HG02981 (cell line): Measurements from ENCODE around the gene CRTC1.
A peak's percentile ranks its signal among the peaks of the same experiment; 100 is the strongest.

ENCODE experiments used
- ATAC-seq: cut with Tn5 transposase; IDR thresholded peaks from one replicate; pipeline ENCODE4 v1.9.1; 2021; ENCODE audit warnings: mild to moderate bottlenecking, moderate library complexity; ENCODE audit not compliant: unreplicated experiment

Gene CRTC1, protein sequence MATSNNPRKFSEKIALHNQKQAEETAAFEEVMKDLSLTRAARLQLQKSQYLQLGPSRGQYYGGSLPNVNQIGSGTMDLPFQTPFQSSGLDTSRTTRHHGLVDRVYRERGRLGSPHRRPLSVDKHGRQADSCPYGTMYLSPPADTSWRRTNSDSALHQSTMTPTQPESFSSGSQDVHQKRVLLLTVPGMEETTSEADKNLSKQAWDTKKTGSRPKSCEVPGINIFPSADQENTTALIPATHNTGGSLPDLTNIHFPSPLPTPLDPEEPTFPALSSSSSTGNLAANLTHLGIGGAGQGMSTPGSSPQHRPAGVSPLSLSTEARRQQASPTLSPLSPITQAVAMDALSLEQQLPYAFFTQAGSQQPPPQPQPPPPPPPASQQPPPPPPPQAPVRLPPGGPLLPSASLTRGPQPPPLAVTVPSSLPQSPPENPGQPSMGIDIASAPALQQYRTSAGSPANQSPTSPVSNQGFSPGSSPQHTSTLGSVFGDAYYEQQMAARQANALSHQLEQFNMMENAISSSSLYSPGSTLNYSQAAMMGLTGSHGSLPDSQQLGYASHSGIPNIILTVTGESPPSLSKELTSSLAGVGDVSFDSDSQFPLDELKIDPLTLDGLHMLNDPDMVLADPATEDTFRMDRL

DNA sequence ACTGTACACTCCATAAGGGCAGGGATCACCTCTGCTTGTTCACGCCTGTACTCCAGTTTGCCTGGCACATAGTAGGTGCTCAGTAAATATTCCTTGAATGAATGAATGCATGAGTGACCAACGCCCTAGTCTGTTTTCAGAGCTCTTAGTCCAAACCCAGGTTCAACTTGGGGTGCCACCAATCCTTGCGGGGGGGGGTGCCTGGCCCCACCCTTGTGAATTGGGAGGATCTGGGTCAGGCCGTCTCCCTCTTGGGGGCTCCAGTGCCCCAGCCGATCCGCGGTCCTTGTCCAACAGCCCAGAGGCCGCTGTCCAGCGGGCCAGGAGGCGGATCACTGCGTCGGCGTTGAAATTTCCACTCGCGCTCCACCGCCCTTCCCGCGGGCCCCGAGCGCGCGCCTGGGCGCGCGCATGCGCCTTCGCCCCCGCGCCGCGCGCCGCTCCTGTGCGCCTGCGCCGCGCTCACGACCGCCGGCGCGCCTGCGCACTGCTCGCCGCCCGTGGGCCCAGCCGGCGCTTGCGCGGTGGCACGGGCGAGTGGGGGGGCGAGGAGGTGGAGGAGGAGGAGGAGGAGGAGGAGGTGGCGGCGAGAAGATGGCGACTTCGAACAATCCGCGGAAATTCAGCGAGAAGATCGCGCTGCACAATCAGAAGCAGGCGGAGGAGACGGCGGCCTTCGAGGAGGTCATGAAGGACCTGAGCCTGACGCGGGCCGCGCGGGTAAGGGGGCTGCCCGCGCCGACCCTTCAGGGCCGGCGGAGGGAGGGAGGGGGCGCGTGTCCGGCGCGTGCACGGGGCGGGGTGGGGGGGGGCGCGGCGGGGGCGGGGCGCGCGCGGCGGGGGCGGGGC, at the start of gene CRTC1:
CRTC1 (plus strand) TSS at position 572 of the 849 bp plus-strand sequence; CDS start at position 595, 23 bp downstream.
- ATAC-seq = peak; percentile 63

DNA sequence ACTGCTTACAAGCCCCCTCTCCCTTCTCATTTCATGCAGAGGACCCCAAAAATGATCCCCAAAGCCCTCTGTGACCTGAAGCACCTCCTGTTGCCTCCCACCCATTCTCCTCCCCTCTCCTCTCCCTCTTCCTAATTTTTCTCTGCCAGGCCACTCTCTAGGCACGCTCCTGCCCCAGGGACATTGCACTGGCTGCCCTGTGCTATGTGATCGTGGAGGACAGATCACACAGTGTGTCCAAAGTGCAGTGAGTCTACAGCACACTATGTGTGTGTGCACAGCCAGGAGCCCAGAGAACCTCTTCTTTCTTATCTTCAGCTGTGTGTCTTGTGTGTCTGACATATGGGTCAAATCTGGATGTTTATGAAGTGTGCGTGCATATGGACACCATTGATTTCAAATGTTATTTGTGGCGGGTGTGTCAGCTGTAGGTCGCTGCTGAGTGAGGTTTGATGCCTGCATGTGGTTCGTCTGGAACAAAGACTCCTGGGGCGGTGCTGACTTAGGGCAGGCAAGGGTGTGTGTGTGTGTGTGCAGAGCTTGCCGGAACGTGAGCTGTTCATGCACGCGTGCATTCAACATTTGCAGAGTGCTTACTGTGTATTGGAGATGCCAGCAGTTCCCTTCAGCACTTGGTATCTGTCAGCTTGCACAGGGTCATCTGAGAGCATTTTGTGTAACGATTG, 48.7 kb upstream of the CRTC1 start:
- no peak for ATAC-seq

DNA sequence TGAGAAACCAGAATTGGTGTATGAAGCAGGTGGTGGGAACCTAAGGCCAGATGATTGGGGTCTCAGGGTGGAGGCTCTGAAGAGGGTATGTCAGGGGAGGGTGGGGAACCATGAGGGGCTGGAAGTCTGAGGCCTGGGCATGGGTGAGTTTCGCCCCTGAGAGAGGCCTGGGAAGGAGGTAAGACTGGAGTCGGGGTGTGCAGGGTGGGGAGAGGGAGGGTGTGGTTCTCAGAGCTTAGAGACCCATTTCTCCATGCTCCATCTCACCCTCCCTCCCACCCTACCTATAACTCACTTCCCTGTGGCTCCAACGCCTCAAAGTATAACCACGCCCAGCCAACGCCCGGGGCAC, 47.7 kb upstream of the CRTC1 start:
- ATAC-seq = no peak

DNA sequence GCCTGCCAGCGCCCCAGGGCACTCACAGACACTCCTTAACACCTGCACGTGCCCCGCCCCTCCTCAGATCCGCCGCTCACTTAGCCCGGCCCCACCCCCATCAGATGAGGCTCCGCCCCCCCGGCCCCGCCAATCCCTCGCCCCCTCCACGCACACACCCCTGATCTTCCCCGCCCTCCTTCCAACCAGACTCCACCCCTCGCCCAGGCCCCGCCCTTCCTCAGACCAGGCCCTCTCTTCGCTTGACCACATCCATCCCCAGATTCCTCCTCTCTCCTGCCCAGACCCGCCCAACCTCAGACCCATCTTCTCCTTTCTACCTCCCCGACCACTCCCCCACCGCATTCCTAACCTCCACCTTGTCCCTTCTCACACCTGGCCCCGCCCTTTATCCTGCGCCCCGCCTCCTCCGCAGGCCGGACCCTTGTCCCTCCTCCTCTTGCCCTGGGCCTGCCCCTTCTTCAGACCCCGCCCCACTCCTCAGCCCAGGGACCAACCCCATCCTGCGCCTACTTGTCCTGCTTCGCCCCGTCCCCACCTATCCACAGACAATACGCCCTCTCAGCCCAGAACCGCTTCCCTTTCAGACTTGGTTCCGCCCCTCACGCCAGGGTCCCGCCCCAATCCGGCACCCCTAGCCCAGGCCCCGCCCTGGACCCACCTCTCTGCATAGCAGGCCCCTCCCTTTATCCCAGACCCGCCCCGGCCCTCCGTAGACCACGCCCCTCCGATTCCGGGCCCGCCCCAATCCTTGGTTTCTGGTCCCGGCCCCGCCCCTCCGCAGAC, 47.1 kb upstream of the CRTC1 start:
- ATAC-seq = peak; percentile 87

DNA sequence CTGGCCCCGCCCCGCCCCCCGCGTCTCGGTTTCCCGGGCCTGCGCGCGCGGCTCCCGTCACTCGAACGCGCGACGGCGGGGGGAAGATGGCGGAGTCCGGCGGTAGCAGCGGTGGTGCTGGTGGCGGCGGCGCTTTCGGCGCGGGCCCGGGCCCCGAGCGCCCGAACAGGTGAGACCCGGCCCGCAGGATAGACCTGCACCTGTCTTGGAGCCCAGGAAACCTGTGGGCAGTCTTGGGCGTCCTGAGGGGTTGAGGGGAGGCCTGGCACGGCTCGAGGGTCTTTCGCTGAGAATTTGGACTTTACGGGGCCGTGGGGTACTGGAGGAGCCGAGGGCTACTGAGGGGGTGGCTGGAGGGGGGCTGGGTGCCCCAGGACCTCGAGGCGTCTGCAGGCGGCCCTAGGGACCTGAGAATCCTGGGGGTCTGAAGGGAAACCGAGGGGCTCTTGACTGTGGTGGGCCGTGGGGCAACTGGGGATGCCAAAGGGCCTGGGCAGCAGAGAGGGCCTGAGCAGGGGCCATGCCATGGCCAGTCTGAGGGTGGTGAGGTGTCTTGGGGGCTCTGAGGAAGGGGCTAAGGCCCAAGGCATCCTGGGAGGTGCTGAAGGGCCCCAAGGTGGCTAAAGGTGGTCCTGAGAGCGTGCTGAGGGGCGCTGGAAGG, 46.4 kb upstream of the CRTC1 start, which contains the start of gene KLHL26:
KLHL26 (plus strand) TSS at position 60 of the 661 bp plus-strand sequence; CDS start at position 87, 27 bp downstream.
- ATAC-seq = no peak

DNA sequence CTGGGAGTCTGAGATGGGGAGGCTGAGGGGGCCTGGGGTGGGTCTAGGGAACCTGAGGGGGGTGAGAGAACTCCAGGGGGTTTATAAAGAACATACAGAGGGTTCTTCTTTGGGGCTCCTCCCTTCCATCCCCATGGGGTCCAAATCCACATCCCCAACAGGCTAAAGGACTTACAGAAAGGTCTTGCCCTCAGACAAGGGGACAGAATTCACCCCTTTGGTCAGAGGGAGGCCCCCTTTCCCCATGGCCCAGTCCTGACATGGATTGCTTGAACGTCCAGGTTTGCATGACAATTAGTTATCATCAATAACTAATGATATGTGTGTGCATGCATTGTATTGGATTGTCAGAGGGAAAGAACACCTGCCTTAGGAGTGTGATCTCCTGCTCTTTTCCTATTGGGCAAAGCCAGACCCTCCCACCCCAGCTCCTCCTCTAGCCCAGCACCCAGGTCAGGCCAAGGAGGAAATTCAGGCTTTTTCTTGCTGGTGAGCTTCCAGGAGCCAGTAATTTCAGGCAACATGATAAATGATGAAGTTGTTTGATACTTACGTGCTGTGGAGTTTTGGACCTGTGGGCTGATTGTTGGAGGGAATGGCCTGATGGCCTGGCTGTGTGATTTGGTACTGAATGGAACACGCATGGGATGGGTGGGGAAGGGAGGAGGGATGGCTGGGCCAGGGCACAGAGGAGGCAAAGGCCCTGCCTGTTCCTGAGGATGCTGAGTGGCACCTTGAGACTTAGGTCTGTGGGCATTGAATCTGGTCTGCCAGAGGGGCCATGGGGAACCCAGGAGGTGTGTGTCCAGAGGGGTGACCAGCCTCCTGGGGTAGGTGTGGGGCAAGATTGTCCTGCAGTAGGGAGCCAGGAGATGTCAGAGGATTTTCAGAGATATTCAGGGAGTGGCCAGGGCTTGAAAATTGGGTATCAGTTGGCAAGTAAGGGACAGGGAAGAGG, 45.5 kb upstream of the CRTC1 start:
- ATAC-seq = no peak

DNA sequence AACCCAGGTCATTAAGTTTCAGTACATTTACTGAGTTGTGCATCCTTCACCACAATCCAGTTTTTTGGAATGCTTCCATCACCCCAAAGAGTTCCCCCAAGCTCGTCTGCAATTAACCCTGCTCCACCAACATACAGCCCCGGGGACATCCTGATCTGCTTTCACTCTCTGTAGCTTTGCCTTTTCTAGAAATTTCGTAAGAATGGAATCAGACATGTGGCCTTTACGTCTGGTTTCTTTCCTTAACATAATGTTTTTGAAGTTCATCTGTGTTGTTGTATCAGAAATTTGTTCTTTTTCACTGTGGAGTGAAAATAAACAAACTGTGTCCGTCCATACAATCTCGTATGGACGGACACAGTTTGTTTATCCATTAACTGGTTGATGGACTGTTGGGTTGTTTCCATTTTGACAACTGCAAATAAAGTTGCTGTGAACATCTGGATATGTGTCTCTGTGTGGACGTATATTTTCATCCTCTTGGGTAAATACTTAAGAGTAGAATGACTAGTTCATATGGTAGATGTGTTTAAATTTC, 43.7 kb upstream of the CRTC1 start:
- ATAC-seq = no peak

DNA sequence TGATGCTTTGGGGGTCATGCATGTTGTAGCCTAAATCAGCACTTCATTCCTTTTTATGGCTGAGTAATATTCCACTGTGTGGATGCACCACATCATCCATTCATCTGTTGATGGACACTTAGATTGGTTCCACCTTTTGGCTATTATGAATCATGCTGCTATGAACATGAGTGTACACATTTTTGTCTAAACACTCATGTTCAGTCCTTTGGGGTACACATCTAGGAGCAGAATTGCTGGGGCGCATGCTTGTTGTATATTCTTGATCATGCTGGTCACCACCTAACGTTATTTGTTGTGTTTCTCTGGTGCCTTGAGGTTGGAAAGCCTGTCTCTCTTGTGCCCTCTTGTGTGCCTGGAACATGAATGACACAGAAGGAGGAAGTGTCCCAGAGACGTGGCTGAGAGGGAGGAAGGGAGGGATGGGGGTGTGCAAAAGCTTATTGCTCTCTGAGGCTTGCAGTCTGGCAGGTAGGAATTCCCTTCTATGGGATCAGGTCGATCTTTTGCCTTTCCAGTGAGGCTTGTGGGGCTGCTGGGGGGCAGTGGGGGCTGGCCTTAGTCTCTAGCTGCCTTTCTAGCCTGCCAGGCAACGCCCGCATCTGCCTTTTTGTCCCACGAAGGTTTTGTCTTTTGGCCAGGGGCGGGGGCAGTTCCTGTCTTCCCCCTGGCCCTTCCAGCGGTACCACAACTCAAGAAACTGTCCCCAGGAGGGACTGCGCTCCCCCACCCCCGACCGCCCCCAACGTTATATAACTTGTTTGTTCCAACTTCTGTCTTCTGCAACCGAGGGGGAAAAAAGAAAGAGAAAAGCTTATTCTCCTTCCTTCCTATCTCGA, 39.1 kb upstream of the CRTC1 start:
- ATAC-seq = no peak

DNA sequence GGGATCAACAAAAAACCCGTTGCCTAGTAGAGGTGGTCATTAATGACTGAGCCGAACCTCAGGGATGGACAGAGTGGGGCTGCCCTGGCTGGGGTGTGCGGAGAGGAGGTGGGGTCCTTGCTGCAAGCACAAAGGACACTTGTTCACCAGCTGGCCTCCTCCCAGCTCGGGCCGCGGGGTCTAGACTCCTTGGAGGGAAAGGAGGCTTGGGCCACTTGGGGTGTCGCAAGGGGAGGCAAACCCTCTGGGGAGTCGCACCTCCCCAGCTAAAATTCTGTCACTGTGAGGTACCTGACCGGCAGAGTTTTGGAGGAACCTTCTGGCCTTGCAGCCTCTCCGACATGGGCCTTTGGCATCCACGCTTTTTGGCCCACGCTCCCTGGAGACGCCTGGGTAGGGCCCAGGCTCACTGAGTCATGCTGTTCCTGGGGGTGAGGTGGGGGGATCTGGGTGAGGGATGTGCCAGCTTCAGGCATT, 38.4 kb upstream of the CRTC1 start:
- no peak for ATAC-seq

DNA sequence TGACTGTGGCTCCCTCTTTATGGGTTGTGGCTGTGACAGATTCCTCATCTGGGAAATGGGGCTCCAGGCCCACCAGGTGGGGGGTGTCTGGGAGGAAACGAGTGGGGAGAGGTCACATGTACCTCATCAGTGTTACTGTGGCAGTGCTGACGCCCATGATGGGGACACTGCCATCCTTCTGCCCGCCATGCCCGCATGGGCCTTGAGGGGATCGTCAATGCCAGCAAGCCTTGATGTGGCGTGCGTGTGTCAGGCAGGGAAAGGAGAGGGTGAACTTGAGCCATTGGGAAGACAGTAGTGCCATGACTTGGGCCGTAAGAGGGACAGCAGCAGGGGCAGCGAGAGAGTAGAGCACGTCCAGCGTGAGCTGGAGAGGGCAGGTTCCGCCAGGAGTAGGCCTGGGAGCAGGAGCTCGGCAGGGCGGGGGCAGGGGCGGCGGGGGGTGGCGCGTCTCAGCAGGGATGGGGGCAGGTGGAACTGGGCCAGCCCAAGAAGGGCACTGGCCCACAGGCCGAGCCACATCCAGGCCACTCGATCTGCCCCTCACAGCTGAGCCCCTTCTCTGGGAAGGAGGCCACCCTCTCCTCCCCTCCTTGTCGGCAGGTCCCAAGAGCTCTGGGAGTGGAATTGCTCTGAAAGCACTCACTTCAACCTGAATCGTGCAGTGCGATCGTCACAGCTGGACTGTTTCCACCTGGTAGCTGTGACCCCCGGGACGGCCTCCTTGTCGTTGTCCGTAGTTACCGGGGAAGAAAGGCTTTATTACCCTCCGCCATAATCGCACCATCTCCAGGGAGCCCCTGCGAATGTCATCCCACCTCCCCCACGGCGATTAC, 36.7 kb upstream of the CRTC1 start:
- no peak for ATAC-seq

DNA sequence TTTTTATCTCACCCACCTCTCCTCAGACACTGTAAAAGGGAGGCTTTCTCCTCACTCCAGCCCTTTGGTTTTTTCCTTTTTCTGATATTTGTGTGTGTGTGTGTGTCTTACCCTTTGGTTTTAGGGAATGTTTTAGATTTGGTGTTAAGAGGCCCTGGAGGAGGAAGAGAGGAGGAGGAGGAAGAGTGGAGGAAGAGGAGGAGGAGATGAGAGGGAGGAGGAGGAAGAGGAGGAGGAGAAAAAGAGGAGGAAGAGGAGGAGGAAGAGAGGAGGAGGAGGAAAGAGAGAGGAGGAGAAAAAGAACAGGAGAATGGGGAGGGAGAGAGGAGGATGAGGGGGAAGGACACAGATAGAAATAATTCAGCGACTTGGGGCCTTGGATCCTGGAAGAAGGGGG, 36.1 kb upstream of the CRTC1 start:
- ATAC-seq = no peak

DNA sequence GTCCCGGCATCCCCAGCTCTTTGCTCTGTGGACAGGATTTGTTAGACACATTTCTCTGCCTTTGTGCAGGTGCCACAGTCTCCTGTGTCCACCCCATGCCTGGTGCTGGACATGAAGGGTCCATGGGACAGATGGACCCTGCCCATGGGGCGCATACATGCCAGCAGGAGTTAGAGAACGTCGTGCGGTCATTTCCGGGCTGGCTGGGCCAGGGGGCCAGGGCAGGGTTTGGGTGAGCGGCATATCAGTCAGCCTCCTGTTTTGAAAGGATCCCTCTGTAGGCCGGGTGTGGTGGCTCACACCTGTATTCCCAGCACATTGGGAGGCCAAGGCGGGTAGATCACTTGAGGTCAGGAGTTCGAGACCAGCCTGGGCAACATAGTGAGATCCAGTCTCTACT, 35.7 kb upstream of the CRTC1 start:
- ATAC-seq = no peak

DNA sequence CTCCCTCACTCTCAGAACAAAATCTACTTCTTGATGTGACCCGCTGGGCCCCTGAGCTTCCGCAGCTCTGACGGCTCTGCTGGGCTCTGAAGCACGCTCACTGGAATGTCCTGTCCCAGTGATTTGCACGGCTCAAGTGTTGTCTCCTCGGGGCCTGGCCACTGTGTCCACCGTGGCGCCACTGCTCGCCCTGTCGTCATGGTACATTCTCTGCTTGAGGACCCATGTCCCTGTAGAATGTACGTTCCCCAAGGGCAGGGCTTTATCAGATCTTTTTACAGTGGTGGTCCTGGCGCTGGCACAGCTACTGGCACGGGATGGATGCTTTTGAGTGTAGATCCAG, 34.5 kb upstream of the CRTC1 start:
- ATAC-seq = no peak

DNA sequence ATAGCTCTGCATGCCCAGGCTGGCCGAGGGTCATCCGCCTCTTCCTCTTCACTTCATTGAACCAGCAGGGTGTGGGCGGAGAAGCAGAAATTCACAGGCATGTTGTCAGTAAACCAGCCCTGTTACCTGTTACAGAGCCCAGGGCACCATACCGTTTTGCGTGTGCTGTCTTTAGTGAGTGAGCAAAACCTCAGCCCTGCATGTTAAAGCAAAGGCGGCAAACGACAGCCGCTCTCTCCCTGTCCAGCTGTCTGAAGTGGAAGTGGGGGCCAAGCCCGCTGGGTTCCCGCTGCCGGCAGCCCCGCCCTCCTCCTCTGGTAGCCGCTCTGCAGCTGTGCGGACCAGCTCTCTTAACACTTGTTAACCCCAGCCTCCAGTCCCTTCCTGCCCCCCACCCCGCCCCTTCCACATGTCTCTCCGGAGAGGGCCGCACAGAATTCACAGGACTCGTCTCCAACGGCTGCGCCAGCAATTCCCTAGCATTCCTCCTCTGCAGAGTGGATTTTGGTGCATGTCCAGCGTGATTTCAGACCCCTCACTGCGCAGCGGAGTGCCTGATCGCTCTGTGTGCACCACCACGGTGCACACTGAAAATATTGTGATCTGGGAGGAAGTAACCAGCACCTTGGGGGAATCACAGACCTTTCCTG, 34.0 kb upstream of the CRTC1 start:
- ATAC-seq = no peak

DNA sequence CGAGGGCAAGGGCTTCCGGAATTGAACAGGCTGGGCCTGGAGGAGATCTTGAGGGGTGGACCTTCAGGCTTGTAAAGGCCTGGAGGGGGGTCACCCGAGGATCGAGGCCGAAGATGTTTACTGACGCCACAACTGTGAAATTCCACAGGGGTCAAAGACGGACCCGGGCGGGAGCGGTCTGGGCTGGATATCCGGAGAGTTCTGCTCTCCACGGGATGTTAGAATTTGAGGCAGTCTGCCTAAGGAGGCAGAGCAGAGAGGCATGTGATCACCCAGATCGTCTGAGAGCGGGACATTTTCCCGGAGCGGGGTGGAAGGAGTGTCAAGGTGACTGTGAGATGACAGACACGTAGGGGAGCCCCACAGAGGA, 33.5 kb upstream of the CRTC1 start:
- ATAC-seq = no peak

DNA sequence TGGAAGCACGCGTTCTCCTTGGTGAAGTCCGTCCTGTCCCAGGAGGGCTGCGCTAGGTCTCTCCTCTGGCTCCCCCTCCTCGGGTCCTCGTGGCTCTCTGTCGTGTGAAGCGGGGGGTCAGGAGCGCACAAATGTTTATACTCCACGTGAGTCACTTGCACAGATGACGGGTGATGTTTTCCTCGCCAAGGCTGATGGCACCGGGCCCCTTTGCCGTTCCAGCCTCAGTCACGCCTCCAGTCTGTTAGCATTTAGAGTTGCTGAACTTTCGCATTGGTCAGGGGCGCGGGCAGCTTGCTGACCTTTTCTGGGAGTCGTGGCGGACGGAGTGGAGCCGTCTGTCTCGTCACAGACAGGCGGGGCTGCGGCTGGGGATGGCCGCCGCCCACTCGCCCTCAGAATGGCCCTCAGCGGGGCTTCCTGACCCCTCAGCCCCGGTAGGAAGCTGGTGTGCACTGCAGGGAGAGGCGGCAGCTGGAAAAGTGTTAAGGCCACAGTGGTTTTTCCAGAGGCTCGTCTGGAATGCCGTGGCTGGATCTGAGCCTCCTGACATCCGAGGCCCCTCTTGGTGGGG, 32.9 kb upstream of the CRTC1 start:
- ATAC-seq = no peak
